ENCODE results near the gene CYP17A1.

DNA sequence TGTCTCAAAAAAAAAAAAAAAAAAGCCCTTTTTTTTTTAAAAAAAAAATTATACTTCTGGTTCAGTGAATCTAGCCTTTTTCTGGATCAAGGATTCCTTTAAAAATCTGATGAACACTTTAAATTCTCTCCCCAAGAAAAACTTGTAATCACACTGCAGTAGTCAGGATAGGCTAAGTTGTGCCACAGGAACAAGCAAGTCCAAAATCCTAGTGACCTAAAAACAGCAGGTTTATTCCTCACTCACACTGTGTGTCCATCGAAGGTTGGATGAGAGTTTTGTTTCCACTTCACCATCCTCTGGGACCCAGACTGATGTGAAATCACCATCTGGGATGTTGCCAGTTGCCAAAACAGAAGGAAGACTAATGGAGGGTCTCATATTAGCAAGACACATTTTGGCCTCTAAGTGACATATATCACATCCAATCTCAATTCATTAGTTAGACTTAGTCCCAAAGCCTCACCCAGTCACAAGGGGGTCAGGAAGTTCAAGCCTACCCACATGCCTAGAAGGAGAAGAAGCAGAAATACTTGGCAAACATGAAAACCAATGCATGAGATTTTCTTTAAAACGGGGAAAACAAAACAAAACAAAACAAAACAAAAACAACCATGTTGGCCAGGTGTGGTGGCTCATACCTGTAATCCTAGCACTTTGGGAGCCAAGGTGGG lies 32.7 kb downstream of the CYP17A1 start:
- TF ChIP-seq EP300 (conservative IDR thresholded peaks at IDR 0.05; ENCODE audit: poor library complexity, severe bottlenecking) (no peak), POLR2AphosphoS5 (IDR thresholded peaks at IDR 0.05) (no peak), TAF1 (IDR thresholded peaks at IDR 0.05; ENCODE audit: low read depth) (no peak), RAD21 (conservative IDR thresholded peaks at IDR 0.05) (no peak), SMC3 (conservative IDR thresholded peaks at IDR 0.05; ENCODE audit: poor library complexity) (no peak)
- TF ChIP-seq, protein P1, sequence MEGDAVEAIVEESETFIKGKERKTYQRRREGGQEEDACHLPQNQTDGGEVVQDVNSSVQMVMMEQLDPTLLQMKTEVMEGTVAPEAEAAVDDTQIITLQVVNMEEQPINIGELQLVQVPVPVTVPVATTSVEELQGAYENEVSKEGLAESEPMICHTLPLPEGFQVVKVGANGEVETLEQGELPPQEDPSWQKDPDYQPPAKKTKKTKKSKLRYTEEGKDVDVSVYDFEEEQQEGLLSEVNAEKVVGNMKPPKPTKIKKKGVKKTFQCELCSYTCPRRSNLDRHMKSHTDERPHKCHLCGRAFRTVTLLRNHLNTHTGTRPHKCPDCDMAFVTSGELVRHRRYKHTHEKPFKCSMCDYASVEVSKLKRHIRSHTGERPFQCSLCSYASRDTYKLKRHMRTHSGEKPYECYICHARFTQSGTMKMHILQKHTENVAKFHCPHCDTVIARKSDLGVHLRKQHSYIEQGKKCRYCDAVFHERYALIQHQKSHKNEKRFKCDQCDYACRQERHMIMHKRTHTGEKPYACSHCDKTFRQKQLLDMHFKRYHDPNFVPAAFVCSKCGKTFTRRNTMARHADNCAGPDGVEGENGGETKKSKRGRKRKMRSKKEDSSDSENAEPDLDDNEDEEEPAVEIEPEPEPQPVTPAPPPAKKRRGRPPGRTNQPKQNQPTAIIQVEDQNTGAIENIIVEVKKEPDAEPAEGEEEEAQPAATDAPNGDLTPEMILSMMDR (IDR thresholded peaks at IDR 0.05; ENCODE audit: poor library complexity, severe bottlenecking), result no peak
- TF ChIP-seq, protein P2, sequence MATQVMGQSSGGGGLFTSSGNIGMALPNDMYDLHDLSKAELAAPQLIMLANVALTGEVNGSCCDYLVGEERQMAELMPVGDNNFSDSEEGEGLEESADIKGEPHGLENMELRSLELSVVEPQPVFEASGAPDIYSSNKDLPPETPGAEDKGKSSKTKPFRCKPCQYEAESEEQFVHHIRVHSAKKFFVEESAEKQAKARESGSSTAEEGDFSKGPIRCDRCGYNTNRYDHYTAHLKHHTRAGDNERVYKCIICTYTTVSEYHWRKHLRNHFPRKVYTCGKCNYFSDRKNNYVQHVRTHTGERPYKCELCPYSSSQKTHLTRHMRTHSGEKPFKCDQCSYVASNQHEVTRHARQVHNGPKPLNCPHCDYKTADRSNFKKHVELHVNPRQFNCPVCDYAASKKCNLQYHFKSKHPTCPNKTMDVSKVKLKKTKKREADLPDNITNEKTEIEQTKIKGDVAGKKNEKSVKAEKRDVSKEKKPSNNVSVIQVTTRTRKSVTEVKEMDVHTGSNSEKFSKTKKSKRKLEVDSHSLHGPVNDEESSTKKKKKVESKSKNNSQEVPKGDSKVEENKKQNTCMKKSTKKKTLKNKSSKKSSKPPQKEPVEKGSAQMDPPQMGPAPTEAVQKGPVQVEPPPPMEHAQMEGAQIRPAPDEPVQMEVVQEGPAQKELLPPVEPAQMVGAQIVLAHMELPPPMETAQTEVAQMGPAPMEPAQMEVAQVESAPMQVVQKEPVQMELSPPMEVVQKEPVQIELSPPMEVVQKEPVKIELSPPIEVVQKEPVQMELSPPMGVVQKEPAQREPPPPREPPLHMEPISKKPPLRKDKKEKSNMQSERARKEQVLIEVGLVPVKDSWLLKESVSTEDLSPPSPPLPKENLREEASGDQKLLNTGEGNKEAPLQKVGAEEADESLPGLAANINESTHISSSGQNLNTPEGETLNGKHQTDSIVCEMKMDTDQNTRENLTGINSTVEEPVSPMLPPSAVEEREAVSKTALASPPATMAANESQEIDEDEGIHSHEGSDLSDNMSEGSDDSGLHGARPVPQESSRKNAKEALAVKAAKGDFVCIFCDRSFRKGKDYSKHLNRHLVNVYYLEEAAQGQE (IDR thresholded peaks at IDR 0.05; ENCODE audit: borderline replicate concordance), result no peak

Data from neural cell (in vitro differentiated cells).